Epithelial cell of esophagus (primary cell): ENCODE results near the gene APBA2.

Experiments used
- DNase-seq: peaks from one replicate; pipeline ENCODE4 v3.0.0; 2010; ENCODE audit warnings: low read depth
- H3K4me3 ChIP-seq: 2 replicates; pipeline ENCODE4 v1.5.1; 2011; ENCODE audit warnings: mild to moderate bottlenecking, low read length, control low read depth
- TF ChIP-seq, protein P1 (sequence below): IDR thresholded peaks from 2 replicates; pipeline ENCODE4 v1.5.1; 2011; ENCODE audit warnings: low read depth, mild to moderate bottlenecking, low read length, control low read depth, inconsistent platforms; ENCODE audit not compliant: insufficient read depth; ENCODE audit errors: missing control alignments

APBA2 gene

DNA sequence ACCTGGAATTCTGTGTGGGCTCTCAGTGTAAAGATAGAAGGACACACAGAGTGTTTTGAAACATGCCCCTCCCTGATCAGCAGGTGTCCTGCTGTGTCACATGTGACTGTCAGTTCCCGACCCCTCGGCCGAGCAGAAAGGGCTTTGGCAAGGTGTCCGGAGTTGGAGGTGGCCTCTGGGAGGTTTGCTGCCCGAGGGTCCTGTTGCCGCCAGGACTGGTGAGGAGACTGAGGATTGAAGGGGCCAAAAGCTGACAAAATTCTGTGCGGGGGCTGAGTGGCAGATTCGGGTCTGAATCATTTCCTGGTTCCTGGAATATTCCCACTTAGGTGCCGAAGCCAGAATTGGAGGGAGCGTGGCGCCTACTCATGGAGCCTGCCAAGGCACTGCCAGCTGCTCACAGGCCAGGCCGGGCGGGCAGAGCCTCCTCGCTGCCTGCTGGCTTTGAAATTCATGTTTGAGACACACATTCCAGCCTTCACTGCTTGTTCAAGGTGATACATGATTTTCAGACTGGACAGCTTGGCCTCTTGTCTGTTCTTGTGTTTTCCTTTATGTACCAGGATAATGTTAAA lies 83.8 kb downstream of the APBA2 start:
- TF ChIP-seq, protein P1, sequence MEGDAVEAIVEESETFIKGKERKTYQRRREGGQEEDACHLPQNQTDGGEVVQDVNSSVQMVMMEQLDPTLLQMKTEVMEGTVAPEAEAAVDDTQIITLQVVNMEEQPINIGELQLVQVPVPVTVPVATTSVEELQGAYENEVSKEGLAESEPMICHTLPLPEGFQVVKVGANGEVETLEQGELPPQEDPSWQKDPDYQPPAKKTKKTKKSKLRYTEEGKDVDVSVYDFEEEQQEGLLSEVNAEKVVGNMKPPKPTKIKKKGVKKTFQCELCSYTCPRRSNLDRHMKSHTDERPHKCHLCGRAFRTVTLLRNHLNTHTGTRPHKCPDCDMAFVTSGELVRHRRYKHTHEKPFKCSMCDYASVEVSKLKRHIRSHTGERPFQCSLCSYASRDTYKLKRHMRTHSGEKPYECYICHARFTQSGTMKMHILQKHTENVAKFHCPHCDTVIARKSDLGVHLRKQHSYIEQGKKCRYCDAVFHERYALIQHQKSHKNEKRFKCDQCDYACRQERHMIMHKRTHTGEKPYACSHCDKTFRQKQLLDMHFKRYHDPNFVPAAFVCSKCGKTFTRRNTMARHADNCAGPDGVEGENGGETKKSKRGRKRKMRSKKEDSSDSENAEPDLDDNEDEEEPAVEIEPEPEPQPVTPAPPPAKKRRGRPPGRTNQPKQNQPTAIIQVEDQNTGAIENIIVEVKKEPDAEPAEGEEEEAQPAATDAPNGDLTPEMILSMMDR = no peak
- H3K4me3 ChIP-seq = no peak overlapping the region
- DNase-seq = no peak

DNA sequence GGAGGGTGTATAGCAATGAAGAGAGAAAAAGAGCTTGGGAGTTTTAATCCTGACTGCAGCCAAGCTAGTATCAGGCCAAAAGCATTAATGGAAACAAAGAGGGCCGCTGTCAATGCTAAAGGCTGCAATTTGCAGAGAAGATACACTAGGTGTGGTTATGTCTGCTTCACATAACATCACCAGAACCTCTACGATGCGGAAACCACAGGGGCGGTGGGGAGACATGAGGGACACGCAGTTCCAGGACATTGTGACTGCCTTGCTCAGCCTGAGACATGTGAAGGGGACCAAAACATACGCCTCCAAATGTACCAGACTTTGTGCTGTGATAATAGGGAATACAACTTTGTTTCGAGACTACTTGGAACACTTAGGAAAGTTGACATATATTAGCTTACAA lies 88.4 kb downstream of the APBA2 start:
- no peak overlapping the region for H3K4me3 ChIP-seq
- TF ChIP-seq, protein P1 = no peak
- DNase-seq = no peak

DNA sequence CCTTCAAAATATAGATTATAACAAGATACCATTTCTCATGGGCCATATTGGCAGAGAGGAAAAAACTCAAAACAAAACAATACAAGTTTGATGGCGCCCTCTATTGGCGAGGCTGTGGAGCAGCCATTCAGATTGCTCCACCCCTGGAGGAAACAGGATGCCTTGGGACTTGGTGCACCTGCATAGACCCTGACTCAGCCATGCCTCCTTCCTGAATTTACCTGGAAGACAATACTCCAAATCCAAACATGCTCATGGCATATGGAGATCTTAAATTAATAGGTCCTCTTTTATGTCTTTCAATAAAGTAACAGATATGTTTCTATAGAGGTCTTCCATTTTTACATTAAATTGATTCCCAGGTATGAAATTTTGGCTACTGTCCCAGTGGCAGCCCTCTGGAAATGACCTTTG lies 90.0 kb downstream of the APBA2 start:
- peak; percentile 64 for DNase-seq
- TF ChIP-seq, protein P1 = peak; percentile 80
- no peak overlapping the region for H3K4me3 ChIP-seq

DNA sequence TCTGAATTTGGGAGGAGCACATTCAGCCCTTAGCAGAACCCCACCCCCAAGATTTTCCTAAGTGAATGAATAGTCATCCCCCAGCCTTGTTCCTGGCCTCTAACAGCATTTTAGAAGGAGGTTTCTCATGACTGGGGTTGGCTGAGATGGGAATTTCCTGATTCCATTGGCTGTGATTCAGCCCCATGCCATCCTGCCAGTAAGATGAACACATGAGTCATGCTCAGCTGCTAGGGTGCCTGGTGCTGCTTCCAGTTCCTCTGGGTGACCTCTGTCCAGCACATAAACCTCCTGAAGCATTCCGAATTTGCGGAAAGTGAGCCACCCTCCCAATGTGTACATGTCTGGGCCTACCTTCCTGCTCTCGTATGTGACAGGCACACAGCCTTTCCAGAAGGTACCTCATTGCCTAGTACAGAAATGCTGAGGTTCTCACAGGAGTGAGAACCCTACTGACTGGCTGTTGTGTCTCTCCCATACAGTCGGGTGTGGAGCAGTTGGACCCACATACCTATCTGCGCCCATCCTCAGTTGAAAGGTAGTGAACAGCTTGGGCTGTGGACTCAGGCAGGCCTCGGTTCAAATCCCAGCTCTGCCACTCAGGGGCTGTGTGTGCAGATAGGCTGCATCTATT lies 91.7 kb downstream of the APBA2 start:
- TF ChIP-seq, protein P1 = no peak
- no peak overlapping the region for H3K4me3 ChIP-seq
- DNase-seq = peak; percentile 95

DNA sequence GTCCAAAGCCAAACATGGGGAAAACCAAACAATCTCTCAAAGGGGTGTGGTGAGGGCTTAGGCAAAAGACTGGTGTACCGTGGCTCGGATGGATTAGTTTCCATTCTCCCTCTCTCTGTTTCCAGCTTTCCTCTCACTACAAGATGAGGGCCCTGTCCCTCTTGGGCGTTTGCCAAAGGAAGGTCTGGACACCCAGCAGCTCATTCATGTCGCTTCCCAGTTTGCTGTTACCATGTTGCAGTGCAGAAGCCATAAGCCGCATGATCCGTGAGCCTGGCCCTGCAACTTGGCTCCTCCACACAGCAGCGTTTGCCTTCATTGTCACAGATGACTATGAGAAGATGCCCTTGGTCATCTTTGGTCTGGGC lies 92.2 kb downstream of the APBA2 start:
- no peak for DNase-seq
- TF ChIP-seq, protein P1 = no peak
- no peak overlapping the region for H3K4me3 ChIP-seq

DNA sequence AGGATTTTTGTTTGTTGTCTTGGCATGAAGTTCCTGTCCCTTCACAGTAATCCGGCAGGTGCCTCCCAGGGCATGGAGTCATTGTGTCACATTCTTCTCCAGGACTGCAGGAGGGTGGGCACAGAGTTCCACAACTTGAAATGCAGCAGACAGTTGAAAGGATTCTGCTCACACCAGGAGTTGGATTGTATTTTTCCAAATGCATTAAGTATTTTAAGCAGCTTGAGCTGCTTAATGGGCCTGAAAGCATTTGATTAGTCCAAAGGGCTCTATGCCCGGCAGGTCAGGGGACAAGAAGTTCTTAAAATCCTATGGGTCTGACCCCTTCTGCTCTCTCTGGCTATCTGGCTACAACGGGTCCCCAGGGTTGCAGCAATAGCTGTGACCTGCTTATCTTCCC lies 92.9 kb downstream of the APBA2 start:
- TF ChIP-seq, protein P1 = no peak
- DNase-seq = no peak
- no peak overlapping the region for H3K4me3 ChIP-seq

DNA sequence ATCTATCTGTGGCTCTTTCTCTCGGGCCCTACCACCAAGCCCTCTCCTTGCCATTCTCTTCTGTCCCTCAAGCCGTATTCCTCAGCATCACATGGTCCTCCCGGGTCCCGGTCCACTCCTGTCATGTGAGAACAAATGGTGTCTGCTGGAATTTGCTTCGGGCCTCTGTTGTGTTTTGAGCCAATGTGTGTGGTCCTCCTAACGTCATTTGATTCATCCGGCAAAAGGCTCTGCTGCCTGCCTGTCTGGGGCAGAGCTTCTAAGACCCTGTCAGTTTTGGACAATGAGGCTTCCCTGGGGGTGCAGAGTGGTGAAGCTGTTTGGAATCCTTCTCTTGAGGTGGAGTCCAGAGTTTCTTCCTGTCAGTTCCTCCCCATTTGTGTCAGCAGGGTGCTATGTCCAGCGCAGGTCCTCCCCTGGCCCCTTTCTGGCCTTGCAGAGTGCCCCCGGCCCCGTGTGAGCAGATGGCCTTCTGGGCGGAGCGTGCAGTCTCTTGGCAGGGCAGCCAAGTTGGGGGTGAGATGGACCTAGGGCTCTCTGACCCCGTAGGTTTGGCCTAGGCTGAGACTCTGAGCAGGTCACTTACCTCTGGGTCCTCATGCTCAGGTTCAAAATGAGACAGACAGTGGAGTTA lies 93.6 kb downstream of the APBA2 start:
- no peak for DNase-seq
- H3K4me3 ChIP-seq = no peak overlapping the region
- TF ChIP-seq, protein P1 = no peak
